ENCODE measurements around the gene SWSAP1.

GRCh38 chr19:11377237-11377636 is 2.8 kb downstream of the SWSAP1 start:
- TF ChIP-seq SP2 (IDR thresholded peaks at IDR 0.05; ENCODE audit: low read length) (no peak), FOSL1 (IDR thresholded peaks at IDR 0.05; ENCODE audit: insufficient read depth, low read depth, low read length) (no peak), MAX (IDR thresholded peaks at IDR 0.05) (no peak)
